ENCODE data around the gene ST6GALNAC3. TPM values are rescaled to one million over a fixed set of nuclear protein-coding genes. Genes with fewer than 3 reads are reported as not detected.

The ST6GALNAC3 gene
- polyA plus RNA-seq, 2 of the 4 experiments (the other 2 are of a cell fraction) = 1.1 to 1.2 TPM

DNA sequence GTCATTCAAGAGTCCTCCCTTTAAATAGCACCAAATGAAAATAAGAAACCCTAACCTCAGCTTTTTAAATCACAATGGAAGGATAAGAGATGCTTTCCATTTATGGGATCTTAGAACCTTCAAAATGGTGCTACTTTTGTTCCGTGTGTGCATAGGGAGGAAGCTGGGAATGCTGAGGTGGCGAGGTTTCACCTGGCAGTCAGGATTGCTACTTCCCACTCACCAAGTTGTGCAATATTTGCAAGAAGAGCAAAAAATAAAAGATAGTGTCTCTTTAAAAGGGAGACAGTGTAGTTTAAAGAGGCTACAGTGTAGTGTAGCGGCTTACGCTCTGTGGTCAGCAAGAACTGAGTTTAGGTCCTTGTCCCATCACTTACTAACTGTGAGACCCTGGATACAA, 400.4 kb downstream of the ST6GALNAC3 start (continued):
- TF ChIP-seq MYC (IDR thresholded peaks at IDR 0.05; ENCODE audit: borderline replicate concordance, low read length) (no peak), RARB (CRISPR knock-in tag; IDR thresholded peaks at IDR 0.05) (no peak), ZSCAN20 (CRISPR knock-in tag; IDR thresholded peaks at IDR 0.05) (no peak), RAD21 (conservative IDR thresholded peaks at IDR 0.05 in 1 of 2, IDR thresholded peaks at IDR 0.05 in 1 of 2) (no peak), NR3C1 (IDR thresholded peaks at IDR 0.05) (no peak)

GRCh38 chr1:76477156-76477555, 402.6 kb downstream of the ST6GALNAC3 start:
- H3K4me3 ChIP-seq = no peak overlapping the region
- no peak for DNase-seq (ENCODE audit: low read depth in 1 of 2, low spot score in 1 of 2)
- CTCF ChIA-PET = no interaction called here
- ATAC-seq = no peak
- H3K27ac ChIP-seq = no peak overlapping the region
- no peaks in the 10 kb centered on the region for H3K4me1 ChIP-seq
- TF ChIP-seq, protein P1, sequence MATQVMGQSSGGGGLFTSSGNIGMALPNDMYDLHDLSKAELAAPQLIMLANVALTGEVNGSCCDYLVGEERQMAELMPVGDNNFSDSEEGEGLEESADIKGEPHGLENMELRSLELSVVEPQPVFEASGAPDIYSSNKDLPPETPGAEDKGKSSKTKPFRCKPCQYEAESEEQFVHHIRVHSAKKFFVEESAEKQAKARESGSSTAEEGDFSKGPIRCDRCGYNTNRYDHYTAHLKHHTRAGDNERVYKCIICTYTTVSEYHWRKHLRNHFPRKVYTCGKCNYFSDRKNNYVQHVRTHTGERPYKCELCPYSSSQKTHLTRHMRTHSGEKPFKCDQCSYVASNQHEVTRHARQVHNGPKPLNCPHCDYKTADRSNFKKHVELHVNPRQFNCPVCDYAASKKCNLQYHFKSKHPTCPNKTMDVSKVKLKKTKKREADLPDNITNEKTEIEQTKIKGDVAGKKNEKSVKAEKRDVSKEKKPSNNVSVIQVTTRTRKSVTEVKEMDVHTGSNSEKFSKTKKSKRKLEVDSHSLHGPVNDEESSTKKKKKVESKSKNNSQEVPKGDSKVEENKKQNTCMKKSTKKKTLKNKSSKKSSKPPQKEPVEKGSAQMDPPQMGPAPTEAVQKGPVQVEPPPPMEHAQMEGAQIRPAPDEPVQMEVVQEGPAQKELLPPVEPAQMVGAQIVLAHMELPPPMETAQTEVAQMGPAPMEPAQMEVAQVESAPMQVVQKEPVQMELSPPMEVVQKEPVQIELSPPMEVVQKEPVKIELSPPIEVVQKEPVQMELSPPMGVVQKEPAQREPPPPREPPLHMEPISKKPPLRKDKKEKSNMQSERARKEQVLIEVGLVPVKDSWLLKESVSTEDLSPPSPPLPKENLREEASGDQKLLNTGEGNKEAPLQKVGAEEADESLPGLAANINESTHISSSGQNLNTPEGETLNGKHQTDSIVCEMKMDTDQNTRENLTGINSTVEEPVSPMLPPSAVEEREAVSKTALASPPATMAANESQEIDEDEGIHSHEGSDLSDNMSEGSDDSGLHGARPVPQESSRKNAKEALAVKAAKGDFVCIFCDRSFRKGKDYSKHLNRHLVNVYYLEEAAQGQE (IDR thresholded peaks at IDR 0.05) = no peak
- TF ChIP-seq KDM5A (IDR thresholded peaks at IDR 0.05) = no peak
- TF ChIP-seq MAFK (IDR thresholded peaks at IDR 0.05; ENCODE audit: partially characterized antibody) = no peak
- no peak for TF ChIP-seq JUNB (IDR thresholded peaks at IDR 0.05)
- TF ChIP-seq RAD21 (conservative IDR thresholded peaks at IDR 0.05 in 1 of 2, IDR thresholded peaks at IDR 0.05 in 1 of 2) = no peak
- TF ChIP-seq HOXA7 (CRISPR knock-in tag; IDR thresholded peaks at IDR 0.05) = no peak
- no peak for TF ChIP-seq TFCP2L1 (CRISPR knock-in tag; IDR thresholded peaks at IDR 0.05)
- no peak for TF ChIP-seq BHLHE40 (IDR thresholded peaks at IDR 0.05; ENCODE audit: low read depth, low read length)
- no peak for TF ChIP-seq FOSL2 (IDR thresholded peaks at IDR 0.05)
- TF ChIP-seq FOSL2 (CRISPR knock-in tag; IDR thresholded peaks at IDR 0.05) = no peak
- TF ChIP-seq HOXB5 (CRISPR knock-in tag; IDR thresholded peaks at IDR 0.05) = no peak
- TF ChIP-seq, protein P2, sequence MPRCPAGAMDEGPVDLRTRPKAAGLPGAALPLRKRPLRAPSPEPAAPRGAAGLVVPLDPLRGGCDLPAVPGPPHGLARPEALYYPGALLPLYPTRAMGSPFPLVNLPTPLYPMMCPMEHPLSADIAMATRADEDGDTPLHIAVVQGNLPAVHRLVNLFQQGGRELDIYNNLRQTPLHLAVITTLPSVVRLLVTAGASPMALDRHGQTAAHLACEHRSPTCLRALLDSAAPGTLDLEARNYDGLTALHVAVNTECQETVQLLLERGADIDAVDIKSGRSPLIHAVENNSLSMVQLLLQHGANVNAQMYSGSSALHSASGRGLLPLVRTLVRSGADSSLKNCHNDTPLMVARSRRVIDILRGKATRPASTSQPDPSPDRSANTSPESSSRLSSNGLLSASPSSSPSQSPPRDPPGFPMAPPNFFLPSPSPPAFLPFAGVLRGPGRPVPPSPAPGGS (IDR thresholded peaks at IDR 0.05) = no peak
- TF ChIP-seq RCOR1 (IDR thresholded peaks at IDR 0.05; ENCODE audit: low read depth, low read length) = no peak
- TF ChIP-seq, protein P3, sequence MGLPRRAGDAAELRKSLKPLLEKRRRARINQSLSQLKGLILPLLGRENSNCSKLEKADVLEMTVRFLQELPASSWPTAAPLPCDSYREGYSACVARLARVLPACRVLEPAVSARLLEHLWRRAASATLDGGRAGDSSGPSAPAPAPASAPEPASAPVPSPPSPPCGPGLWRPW (IDR thresholded peaks at IDR 0.05) = no peak
- TF ChIP-seq EHF (CRISPR knock-in tag; IDR thresholded peaks at IDR 0.05) = no peak
- no peak for TF ChIP-seq SMC3 (IDR thresholded peaks at IDR 0.05)
- TF ChIP-seq KDM1A (IDR thresholded peaks at IDR 0.05; ENCODE audit: low read depth) = no peak
- TF ChIP-seq EP300 (IDR thresholded peaks at IDR 0.05) = no peak
- no peak for TF ChIP-seq ZC3H11A (IDR thresholded peaks at IDR 0.05)
- TF ChIP-seq ZSCAN20 (CRISPR knock-in tag; IDR thresholded peaks at IDR 0.05) = no peak
- H3K9me3 ChIP-seq = no peaks in the 10 kb centered on the region
- FAIRE-seq = no peak
- POLR2A ChIA-PET = no interaction called here
- H3K4me2 ChIP-seq = no peak overlapping the region

DNA sequence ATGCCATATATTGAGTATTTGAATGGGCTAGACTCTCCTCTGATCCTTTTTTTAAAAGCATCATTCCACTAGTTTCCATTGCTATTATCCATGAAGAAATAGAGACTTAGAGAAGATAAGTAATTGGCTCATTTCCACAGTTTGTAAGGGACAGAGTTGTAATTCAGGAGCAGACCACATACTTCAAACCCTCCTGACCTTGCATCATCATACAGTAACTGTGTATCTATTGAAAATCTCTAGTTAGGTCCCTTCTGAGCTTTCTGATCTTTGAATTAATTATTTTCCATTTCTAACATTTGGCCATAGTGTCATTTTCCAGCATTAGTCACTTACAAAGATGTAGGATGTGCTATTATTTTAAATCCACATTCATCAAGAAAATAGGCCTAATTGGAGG, 406.3 kb downstream of the ST6GALNAC3 start:
- Histone ChIP-seq H3K27ac (no peak overlapping the region), H3K4me3 (no peak overlapping the region), H3K4me1 (no peaks in the 10 kb centered on the region), H3K4me2 (no peak overlapping the region), H3K9me3 (no peaks in the 10 kb centered on the region)
- ChIA-PET POLR2A (no interaction called here), CTCF (no interaction called here)
- DNase-seq (ENCODE audit: low read depth in 1 of 2, low spot score in 1 of 2) = no peak
- FAIRE-seq = no peak
- ATAC-seq = no peak
- TF ChIP-seq MAFK (IDR thresholded peaks at IDR 0.05; ENCODE audit: partially characterized antibody) = no peak
- TF ChIP-seq ZC3H11A (IDR thresholded peaks at IDR 0.05) = no peak
- TF ChIP-seq, protein P4, sequence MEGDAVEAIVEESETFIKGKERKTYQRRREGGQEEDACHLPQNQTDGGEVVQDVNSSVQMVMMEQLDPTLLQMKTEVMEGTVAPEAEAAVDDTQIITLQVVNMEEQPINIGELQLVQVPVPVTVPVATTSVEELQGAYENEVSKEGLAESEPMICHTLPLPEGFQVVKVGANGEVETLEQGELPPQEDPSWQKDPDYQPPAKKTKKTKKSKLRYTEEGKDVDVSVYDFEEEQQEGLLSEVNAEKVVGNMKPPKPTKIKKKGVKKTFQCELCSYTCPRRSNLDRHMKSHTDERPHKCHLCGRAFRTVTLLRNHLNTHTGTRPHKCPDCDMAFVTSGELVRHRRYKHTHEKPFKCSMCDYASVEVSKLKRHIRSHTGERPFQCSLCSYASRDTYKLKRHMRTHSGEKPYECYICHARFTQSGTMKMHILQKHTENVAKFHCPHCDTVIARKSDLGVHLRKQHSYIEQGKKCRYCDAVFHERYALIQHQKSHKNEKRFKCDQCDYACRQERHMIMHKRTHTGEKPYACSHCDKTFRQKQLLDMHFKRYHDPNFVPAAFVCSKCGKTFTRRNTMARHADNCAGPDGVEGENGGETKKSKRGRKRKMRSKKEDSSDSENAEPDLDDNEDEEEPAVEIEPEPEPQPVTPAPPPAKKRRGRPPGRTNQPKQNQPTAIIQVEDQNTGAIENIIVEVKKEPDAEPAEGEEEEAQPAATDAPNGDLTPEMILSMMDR (IDR thresholded peaks at IDR 0.05) = no peak
- TF ChIP-seq, protein P5, sequence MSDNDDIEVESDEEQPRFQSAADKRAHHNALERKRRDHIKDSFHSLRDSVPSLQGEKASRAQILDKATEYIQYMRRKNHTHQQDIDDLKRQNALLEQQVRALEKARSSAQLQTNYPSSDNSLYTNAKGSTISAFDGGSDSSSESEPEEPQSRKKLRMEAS (IDR thresholded peaks at IDR 0.05) = no peak
- no peak for TF ChIP-seq CEBPB (IDR thresholded peaks at IDR 0.05)
- TF ChIP-seq HDAC2 (IDR thresholded peaks at IDR 0.05) = no peak
- TF ChIP-seq, protein P2 (IDR thresholded peaks at IDR 0.05) = no peak
- TF ChIP-seq, protein P6, sequence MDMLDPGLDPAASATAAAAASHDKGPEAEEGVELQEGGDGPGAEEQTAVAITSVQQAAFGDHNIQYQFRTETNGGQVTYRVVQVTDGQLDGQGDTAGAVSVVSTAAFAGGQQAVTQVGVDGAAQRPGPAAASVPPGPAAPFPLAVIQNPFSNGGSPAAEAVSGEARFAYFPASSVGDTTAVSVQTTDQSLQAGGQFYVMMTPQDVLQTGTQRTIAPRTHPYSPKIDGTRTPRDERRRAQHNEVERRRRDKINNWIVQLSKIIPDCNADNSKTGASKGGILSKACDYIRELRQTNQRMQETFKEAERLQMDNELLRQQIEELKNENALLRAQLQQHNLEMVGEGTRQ (IDR thresholded peaks at IDR 0.05) = no peak
- no peak for TF ChIP-seq CHD4 (IDR thresholded peaks at IDR 0.05; ENCODE audit: borderline replicate concordance)
- TF ChIP-seq, protein P3 (IDR thresholded peaks at IDR 0.05) = no peak

All from A549 (cell line).